Lung (tissue), 16 donors: Measurements from ENCODE around the gene EXOC4. TPM values are rescaled to one million over a fixed set of nuclear protein-coding genes. Genes with fewer than 3 reads are reported as not detected.
"Not testable (repeated sequence)": the region's sequence is repeated elsewhere in the genome, so short reads cannot be mapped to it uniquely, and the experiment has no call there.

Experiments
- ATAC-seq: fragments of 200-7000 bp; cut with Tn5 transposase; one replicate; pipeline ENCODE4 v1.9.1; 2020; ENCODE audit warnings: moderate number of reproducible peaks; ENCODE audit not compliant: insufficient read depth, low FRiP score
- DNase-seq, 3 donors: peaks; one replicate each; pipeline ENCODE4 v3.0.0-alpha.2; 2013 to 2017
- H3K27ac ChIP-seq, 2 donors: one replicate each; pipeline ENCODE4 v1.5.1; 2013; ENCODE audit warnings: mild to moderate bottlenecking in 2 of 2, moderate library complexity in 2 of 2, control low read depth in 1 of 2, inconsistent platforms in 1 of 2, low read depth in 1 of 2, low read length in 1 of 2
- H3K27me3 ChIP-seq, 3 donors: one replicate each; pipeline ENCODE4 v1.5.1; 2013; ENCODE audit warnings: low read length in 2 of 3; ENCODE audit not compliant: control insufficient read depth in 3 of 3, insufficient read depth in 3 of 3
- H3K36me3 ChIP-seq, 4 donors: one replicate each; pipeline ENCODE4 v1.5.1; 2013; ENCODE audit warnings: low read length in 4 of 4, mild to moderate bottlenecking in 1 of 4, moderate library complexity in 1 of 4; ENCODE audit not compliant: control insufficient read depth in 4 of 4, insufficient read depth in 4 of 4
- H3K4me1 ChIP-seq, 5 donors: one replicate each; pipeline ENCODE4 v1.5.1; 2013; ENCODE audit warnings: low read length in 5 of 5, mild to moderate bottlenecking in 2 of 5, moderate library complexity in 1 of 5; ENCODE audit not compliant: control insufficient read depth in 5 of 5, insufficient read depth in 5 of 5
- H3K4me3 ChIP-seq: one replicate; pipeline ENCODE4 v1.5.1; 2013; ENCODE audit warnings: mild to moderate bottlenecking, control low read depth, moderate library complexity
- H3K9ac ChIP-seq, 2 donors: one replicate each; pipeline ENCODE4 v1.5.1; 2013; ENCODE audit warnings: low read length in 2 of 2, control low read depth in 1 of 2; ENCODE audit not compliant: insufficient read depth in 1 of 2
- H3K9me3 ChIP-seq, 4 donors: one replicate each; pipeline ENCODE4 v1.5.1; 2013; ENCODE audit warnings: low read length in 3 of 4, mild to moderate bottlenecking in 1 of 4, moderate library complexity in 1 of 4; ENCODE audit not compliant: control insufficient read depth in 4 of 4, insufficient read depth in 3 of 4
- WGBS, 2 donors: extraction: QIAGEN DNeasy Blood & Tissue Kit; methylation state at CpG; one replicate each; pipeline ENCODE4 v1.1.7; 2013; 5-methylcytosine and 5-hydroxymethylcytosine counted together
- long read RNA-seq, 5 donors: transcript quantifications; one replicate each; lab custom pipeline, GENCODE V29; 2026
- polyA plus RNA-seq, 2 donors: library from polyadenylated mRNA; stranded (reverse); fragments of 200-250 nt; gene quantifications; one replicate each; pipeline ENCODE4 v1.2.1, GENCODE V29; 2013
- total RNA-seq, 2 donors: library from RNA; depleted of rRNA in 1 of 2; stranded (reverse); fragments of >200 nt in 1 of 2; gene quantifications; one replicate each; pipeline ENCODE4 v1.2.1, GENCODE V29; 2014 to 2021
- TF ChIP-seq, protein P1 (sequence below): IDR thresholded peaks from 2 replicates; pipeline ENCODE4 v1.5.1; 2012; ENCODE audit warnings: mild to moderate bottlenecking; ENCODE audit errors: control extremely low read depth, extremely low read depth
- donor health status: control.
- donor health status: control.
- donor health status: Bipolar disorder and iron deficiency.
- donor health status: healthy.
- donor health status: DM: yes; HTN: yes; CAD: no.

The EXOC4 gene
- total RNA-seq (100 to 1,000 TPM in 1 of 2 donors, 10 to 100 TPM in 1; 75.1 to 232 TPM), polyA plus RNA-seq (10 to 100 TPM; 10.3 to 19.7 TPM)
- long read RNA-seq, donor 1, full-length matches to known transcripts = 6 of 6 reads
- long read RNA-seq, donor 1, partial matches to known transcripts = 0 of 6 reads
- long read RNA-seq, donor 1, other reads (novel, unspliced or antisense) = 0 of 6 reads
- long read RNA-seq, donor 2, partial matches to known transcripts = 0 of 1 reads
- long read RNA-seq, donor 2, other reads (novel, unspliced or antisense) = 0 of 1 reads
- long read RNA-seq, donor 3 = 0 reads
- long read RNA-seq, donor 4 = 0 reads
- long read RNA-seq, donor 5, full-length matches to known transcripts = 3 of 21 reads
- long read RNA-seq, donor 5, partial matches to known transcripts = 18 of 21 reads
- long read RNA-seq, donor 5, other reads (novel, unspliced or antisense) = 0 of 21 reads

DNA sequence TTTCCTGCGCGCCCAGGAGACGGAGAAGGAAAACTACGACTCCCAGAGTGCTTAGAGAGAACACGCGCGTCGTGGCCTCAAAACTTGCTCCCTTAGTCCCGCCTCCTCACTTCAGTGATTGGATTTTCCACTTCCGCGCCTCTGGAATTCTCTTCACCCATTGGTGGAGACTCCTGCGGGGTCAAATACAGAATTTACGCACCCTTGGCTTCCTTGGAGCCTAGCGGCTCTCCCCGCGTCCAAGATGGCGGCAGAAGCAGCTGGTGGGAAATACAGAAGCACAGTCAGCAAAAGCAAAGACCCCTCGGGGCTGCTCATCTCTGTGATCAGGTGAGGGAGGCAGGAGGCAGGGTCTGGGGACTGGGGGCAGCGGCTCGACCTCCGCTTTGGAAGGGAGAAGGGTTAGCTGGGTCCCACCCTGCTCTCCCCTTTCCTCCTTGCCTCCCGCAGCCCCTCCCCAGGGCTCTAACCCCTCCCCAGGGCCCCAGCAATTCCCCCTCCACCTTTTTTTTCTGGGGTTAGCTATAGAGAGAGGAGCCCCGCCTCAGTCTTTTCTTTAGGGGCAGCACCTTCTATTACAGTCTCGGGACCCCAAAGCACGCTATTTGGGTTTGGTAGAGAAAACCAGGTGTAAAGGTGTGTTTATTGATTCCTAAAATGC lies at the start of gene EXOC4:
TSS of gene EXOC4 (plus strand) at position 221 of the 661 bp plus-strand sequence.
- WGBS, 2 donors = 0% methylated on average over 25 of the region's 25 CpGs

DNA sequence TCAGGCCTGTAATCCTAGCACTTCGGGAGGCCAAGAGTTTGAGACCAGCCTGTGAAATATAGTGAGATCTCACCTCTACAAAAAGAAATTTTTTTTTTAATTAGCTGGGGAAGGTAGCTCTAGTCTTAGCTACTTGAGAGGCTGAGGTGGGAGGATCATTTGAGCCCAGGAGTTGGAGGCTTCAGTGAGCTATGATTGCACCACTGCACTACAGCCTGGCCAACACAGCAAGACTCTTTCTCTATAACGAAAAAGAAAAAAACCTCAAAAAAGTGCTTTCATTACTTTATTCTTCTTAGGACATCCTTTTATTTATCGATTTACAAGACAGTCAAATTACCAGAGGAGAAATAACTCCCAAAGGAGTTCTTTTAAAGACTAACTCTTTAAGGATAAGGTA lies 49.4 kb upstream of the EXOC4 start:
- no peak for DNase-seq
- H3K27ac ChIP-seq = no peak overlapping the region
- H3K4me1 ChIP-seq = no peaks in the 10 kb centered on the region
- no peaks in the 10 kb centered on the region for H3K27me3 ChIP-seq
- no peak for ATAC-seq
- no peaks in the 10 kb centered on the region for H3K36me3 ChIP-seq
- H3K4me3 ChIP-seq = no peak overlapping the region
- TF ChIP-seq, protein P1, sequence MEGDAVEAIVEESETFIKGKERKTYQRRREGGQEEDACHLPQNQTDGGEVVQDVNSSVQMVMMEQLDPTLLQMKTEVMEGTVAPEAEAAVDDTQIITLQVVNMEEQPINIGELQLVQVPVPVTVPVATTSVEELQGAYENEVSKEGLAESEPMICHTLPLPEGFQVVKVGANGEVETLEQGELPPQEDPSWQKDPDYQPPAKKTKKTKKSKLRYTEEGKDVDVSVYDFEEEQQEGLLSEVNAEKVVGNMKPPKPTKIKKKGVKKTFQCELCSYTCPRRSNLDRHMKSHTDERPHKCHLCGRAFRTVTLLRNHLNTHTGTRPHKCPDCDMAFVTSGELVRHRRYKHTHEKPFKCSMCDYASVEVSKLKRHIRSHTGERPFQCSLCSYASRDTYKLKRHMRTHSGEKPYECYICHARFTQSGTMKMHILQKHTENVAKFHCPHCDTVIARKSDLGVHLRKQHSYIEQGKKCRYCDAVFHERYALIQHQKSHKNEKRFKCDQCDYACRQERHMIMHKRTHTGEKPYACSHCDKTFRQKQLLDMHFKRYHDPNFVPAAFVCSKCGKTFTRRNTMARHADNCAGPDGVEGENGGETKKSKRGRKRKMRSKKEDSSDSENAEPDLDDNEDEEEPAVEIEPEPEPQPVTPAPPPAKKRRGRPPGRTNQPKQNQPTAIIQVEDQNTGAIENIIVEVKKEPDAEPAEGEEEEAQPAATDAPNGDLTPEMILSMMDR = no peak
- H3K9ac ChIP-seq = no peak overlapping the region
- 93 to 94% methylated on average over 3 of the region's 3 CpGs for WGBS, 2 donors
- H3K9me3 ChIP-seq = no peaks in the 10 kb centered on the region

More for the DNA sequence above, at the start of gene EXOC4:
- ATAC-seq (peak; percentile 100), DNase-seq (peak; percentile 98 to 100 (median 99))
- Histone ChIP-seq H3K4me1 (peaks cover 0 to 14% (median 9%) of the 10 kb centered on the region in 5 donors), H3K9me3 (no peaks in the 10 kb centered on the region), H3K36me3 (no peaks in the 10 kb centered on the region), H3K27ac (peak within 1 kb of the TSS; percentile 55 to 90), H3K9ac (peak within 1 kb of the TSS; percentile 79 to 97), H3K27me3 (no peaks in the 10 kb centered on the region), H3K4me3 (peak within 1 kb of the TSS; percentile 95)
- TF ChIP-seq, protein P1 = no peak

DNA sequence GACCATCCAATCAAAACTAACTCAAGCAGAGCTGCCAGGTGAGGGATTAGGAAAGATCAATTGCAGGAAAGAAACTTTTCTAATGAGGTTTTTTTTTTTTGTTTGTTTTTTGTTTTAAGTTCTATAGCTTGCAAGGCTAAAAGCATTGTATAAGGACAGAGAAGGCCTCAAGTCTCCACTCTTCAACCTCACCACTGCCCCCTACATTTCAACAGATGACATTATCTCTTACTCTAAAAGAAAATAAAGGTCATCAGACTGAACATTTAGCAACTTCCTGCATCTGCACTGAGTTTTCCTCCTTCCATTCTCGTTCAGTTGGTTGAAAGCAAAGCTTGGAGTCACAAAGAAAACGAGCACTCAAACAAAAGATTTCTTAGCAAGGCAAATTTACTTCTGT lies 45.2 kb upstream of the EXOC4 start:
- Histone ChIP-seq H3K4me1 (no peaks in the 10 kb centered on the region), H3K27me3 (no peaks in the 10 kb centered on the region), H3K27ac (no peak overlapping the region), H3K36me3 (no peaks in the 10 kb centered on the region), H3K9ac (no peak overlapping the region), H3K4me3 (no peak overlapping the region), H3K9me3 (no peaks in the 10 kb centered on the region)
- WGBS, 2 donors = 49 to 57% methylated on average over 2 of the region's 2 CpGs
- DNase-seq (no peak), ATAC-seq (no peak)
- TF ChIP-seq, protein P1 = no peak

DNA sequence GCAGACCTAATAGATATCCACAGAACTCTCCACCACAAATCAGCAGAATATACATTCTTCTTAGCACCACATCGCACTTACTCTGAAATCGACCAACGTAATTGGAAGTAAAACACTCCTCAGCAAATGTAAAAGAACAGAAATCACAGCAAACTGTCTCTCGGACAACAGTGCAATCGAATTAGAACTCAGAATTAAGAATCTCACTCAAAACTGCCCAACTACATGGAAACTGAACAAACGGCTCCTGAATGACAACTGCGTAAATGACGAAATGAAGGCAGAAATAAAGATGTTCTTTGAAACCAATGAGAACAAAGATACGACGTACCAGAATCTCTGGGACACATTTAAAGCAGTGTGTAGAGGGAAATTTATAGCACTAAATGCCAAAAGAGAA lies 42.1 kb upstream of the EXOC4 start:
- not testable (repeated sequence) for H3K4me1 ChIP-seq, H3K36me3 ChIP-seq, H3K27me3 ChIP-seq, H3K27ac ChIP-seq, DNase-seq, H3K9ac ChIP-seq, ATAC-seq, H3K4me3 ChIP-seq, H3K9me3 ChIP-seq
- 91 to 93% methylated on average over 10 of the region's 10 CpGs for WGBS, 2 donors

DNA sequence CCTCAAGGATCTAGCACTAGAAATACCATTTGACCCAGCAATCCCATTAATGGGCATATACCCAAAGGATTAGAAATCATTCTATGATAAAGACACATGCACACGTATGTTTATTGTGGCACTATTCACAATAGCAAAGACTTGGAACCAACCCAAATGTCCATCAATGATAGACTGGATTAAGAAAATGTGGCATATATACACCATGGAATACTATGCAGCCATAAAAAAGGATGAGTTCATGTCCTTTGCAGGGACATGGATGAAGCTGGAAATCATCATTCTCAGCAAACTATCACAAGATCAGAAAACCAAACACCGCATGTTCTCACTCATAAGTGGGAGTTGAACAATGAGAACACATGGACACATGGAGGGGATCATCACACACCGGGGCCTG lies 39.1 kb upstream of the EXOC4 start:
- 90 to 92% methylated on average over 3 of the region's 3 CpGs for WGBS, 2 donors

More for the DNA sequence above, 39.1 kb upstream of the EXOC4 start:
- not testable (repeated sequence) for ATAC-seq, H3K4me3 ChIP-seq, H3K27ac ChIP-seq, H3K4me1 ChIP-seq, H3K9ac ChIP-seq, H3K27me3 ChIP-seq, H3K36me3 ChIP-seq, DNase-seq, H3K9me3 ChIP-seq
